Liver (tissue), 9 donors: ENCODE data around the gene DCX. TPM values are rescaled to one million over a fixed set of nuclear protein-coding genes. Genes with fewer than 3 reads are reported as not detected.

Experiments
- DNase-seq: peaks from one replicate; pipeline ENCODE4 v3.0.0-alpha.2; 2017; ENCODE audit warnings: low spot score
- H3K27ac ChIP-seq, 2 donors: one replicate each; pipeline ENCODE4 v1.7.0; 2013; ENCODE audit warnings: inconsistent platforms in 2 of 2, low read length in 2 of 2, control low read depth in 1 of 2, low read depth in 1 of 2, mild to moderate bottlenecking in 1 of 2
- H3K27me3 ChIP-seq, 4 donors: one replicate each; pipeline versions ENCODE4 v1.6.1 to v1.7.0; 2013; ENCODE audit warnings: low read length in 3 of 4, inconsistent platforms in 1 of 4, mild to moderate bottlenecking in 1 of 4, moderate library complexity in 1 of 4; ENCODE audit not compliant: control insufficient read depth in 4 of 4, insufficient read depth in 4 of 4
- H3K36me3 ChIP-seq, 4 donors: one replicate each; pipeline versions ENCODE4 v1.6.1 to v1.7.0; 2013; ENCODE audit warnings: low read length in 3 of 4, mild to moderate bottlenecking in 3 of 4, low read depth in 1 of 4, moderate library complexity in 1 of 4; ENCODE audit not compliant: control insufficient read depth in 4 of 4, insufficient read depth in 3 of 4
- H3K4me1 ChIP-seq, 4 donors: one replicate each; pipeline versions ENCODE4 v1.6.1 to v1.7.0; 2013; ENCODE audit warnings: low read length in 3 of 4, mild to moderate bottlenecking in 3 of 4, moderate library complexity in 1 of 4; ENCODE audit not compliant: control insufficient read depth in 4 of 4, insufficient read depth in 4 of 4
- H3K4me3 ChIP-seq, 3 donors: one replicate each; pipeline versions ENCODE4 v1.6.1 to v1.7.0; 2013; ENCODE audit warnings: low read length in 3 of 3, control low read depth in 1 of 3, low read depth in 1 of 3, mild to moderate bottlenecking in 1 of 3
- H3K9ac ChIP-seq, 2 donors: one replicate each; pipeline ENCODE4 v1.7.0; 2013; ENCODE audit warnings: low read length in 2 of 2, mild to moderate bottlenecking in 2 of 2, moderate library complexity in 2 of 2, control low read depth in 1 of 2, low read depth in 1 of 2
- H3K9me3 ChIP-seq, 4 donors: one replicate each; pipeline versions ENCODE4 v1.6.1 to v1.7.0; 2013; ENCODE audit warnings: low read length in 3 of 4; ENCODE audit not compliant: control insufficient read depth in 4 of 4
- FOXA1 ChIP-seq: IDR thresholded peaks from 2 replicates; pipeline ENCODE4 v1.6.1; 2016; ENCODE audit warnings: antibody characterized with exemption
- FOXA2 ChIP-seq: IDR thresholded peaks from 2 replicates; pipeline ENCODE4 v1.6.1; 2016; ENCODE audit warnings: antibody characterized with exemption
- GABPA ChIP-seq, 2 donors: IDR thresholded peaks in 1 of 2; conservative IDR thresholded peaks in 1 of 2; 2 replicates each; pipeline ENCODE4 v1.6.1; 2016; ENCODE audit warnings: antibody characterized with exemption in 2 of 2, mild to moderate bottlenecking in 1 of 2, moderate library complexity in 1 of 2
- HNF4A ChIP-seq, 2 donors: conservative IDR thresholded peaks; 2 replicates each; pipeline ENCODE4 v1.6.1; 2016; ENCODE audit warnings: antibody characterized with exemption in 2 of 2, mild to moderate bottlenecking in 2 of 2
- HNF4G ChIP-seq: IDR thresholded peaks from 2 replicates; pipeline ENCODE4 v1.6.1; 2016; ENCODE audit warnings: antibody characterized with exemption
- JUND ChIP-seq, 2 donors: IDR thresholded peaks; 2 replicates each; pipeline ENCODE4 v1.6.1; 2016; ENCODE audit warnings: antibody characterized with exemption in 2 of 2
- NR2F2 ChIP-seq: IDR thresholded peaks from 2 replicates; pipeline ENCODE4 v1.6.1; 2016; ENCODE audit warnings: antibody characterized with exemption
- RAD21 ChIP-seq, 2 donors: IDR thresholded peaks; 2 replicates each; pipeline ENCODE4 v1.6.1; 2016; ENCODE audit warnings: antibody characterized with exemption in 2 of 2, mild to moderate bottlenecking in 2 of 2
- RXRA ChIP-seq, 2 donors: IDR thresholded peaks; 2 replicates each; pipeline ENCODE4 v1.6.1; 2017 to 2018; ENCODE audit warnings: antibody characterized with exemption in 2 of 2, mild to moderate bottlenecking in 1 of 2
- SP1 ChIP-seq: IDR thresholded peaks from 2 replicates; pipeline ENCODE4 v1.6.1; 2018; ENCODE audit warnings: antibody characterized with exemption, mild to moderate bottlenecking
- TAF1 ChIP-seq: conservative IDR thresholded peaks from 2 replicates; pipeline ENCODE4 v1.6.1; 2016; ENCODE audit warnings: antibody characterized with exemption, mild to moderate bottlenecking
- YY1 ChIP-seq: IDR thresholded peaks from 2 replicates; pipeline ENCODE4 v1.6.1; 2016; ENCODE audit warnings: antibody characterized with exemption, mild to moderate bottlenecking
- WGBS: extraction: QIAGEN DNeasy Blood & Tissue Kit; methylation state at CpG from one replicate; pipeline ENCODE4 v1.1.7; 2013; 5-methylcytosine and 5-hydroxymethylcytosine counted together
- polyA plus RNA-seq, 2 donors: library from polyadenylated mRNA; stranded (reverse) in 1 of 2; unstranded in 1 of 2; fragments of 200-250 nt in 1 of 2; fragments of >200 nt in 1 of 2; fragmentation: Nextera tagmentation in 1 of 2; extraction: Ambion mirVana in 1 of 2; gene quantifications; one replicate each; pipeline versions ENCODE4 v1.2.1 to v1.2.3, GENCODE V29; 2013 to 2015
- total RNA-seq, 2 donors: library from RNA; depleted of rRNA; stranded (reverse); fragments of >200 nt; gene quantifications; one replicate each; pipeline ENCODE4 v1.2.3, GENCODE V29; 2014
- TF ChIP-seq, protein P1 (sequence below): IDR thresholded peaks from 2 replicates; pipeline ENCODE4 v1.6.1; 2016; ENCODE audit warnings: antibody characterized with exemption
- TF ChIP-seq, protein P2 (sequence below): IDR thresholded peaks from 2 replicates; pipeline ENCODE4 v1.6.1; 2016; ENCODE audit warnings: antibody characterized with exemption
- TF ChIP-seq, protein P3 (sequence below): fragments of 150-350 bp; IDR thresholded peaks from 2 replicates; pipeline ENCODE4 v1.5.1; 2017; ENCODE audit warnings: improper control_type of control experiment, low read depth, low read length; ENCODE audit not compliant: missing input control
- TF ChIP-seq, protein P4 (sequence below): IDR thresholded peaks from 2 replicates; pipeline ENCODE4 v1.6.1; 2016; ENCODE audit warnings: antibody characterized with exemption
- donor health status: healthy.
- donor health status: healthy.
- donor health status: healthy.
- donor health status: healthy.
- donor health status: healthy.

DCX gene
- total and polyA plus RNA-seq, 4 donors: 0.01 TPM; not detected in 3

DNA sequence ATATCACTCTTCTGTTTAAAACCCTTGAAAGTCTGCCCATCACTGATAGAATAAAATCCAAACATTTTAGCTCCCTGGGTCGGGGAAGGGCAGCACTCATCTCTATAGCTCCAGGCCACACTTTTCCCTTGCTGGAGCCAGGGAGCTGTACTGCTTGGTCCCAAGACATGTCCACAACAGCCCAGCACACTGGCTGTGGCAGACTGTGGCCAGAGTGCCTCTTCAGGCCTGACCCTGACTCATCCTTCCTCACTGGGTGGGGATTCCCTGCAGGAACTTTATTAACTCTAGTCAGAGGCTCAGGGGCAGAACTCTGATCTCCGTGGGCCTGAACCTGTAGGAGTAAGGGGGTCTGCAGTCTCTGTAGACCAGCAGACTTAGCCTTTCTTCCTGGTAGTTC lies 71.9 kb downstream of the DCX start:
- TF ChIP-seq TAF1 (no peak), GABPA (IDR thresholded peaks at IDR 0.05 in 1 of 2, conservative IDR thresholded peaks at IDR 0.05 in 1 of 2) (no peak), JUND (IDR thresholded peaks at IDR 0.05) (no peak), HNF4G (no peak), RAD21 (IDR thresholded peaks at IDR 0.05) (no peak), FOXA1 (no peak), HNF4A (conservative IDR thresholded peaks at IDR 0.05) (no peak)
- TF ChIP-seq, protein P1, sequence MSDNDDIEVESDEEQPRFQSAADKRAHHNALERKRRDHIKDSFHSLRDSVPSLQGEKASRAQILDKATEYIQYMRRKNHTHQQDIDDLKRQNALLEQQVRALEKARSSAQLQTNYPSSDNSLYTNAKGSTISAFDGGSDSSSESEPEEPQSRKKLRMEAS: no peak
- TF ChIP-seq, protein P2, sequence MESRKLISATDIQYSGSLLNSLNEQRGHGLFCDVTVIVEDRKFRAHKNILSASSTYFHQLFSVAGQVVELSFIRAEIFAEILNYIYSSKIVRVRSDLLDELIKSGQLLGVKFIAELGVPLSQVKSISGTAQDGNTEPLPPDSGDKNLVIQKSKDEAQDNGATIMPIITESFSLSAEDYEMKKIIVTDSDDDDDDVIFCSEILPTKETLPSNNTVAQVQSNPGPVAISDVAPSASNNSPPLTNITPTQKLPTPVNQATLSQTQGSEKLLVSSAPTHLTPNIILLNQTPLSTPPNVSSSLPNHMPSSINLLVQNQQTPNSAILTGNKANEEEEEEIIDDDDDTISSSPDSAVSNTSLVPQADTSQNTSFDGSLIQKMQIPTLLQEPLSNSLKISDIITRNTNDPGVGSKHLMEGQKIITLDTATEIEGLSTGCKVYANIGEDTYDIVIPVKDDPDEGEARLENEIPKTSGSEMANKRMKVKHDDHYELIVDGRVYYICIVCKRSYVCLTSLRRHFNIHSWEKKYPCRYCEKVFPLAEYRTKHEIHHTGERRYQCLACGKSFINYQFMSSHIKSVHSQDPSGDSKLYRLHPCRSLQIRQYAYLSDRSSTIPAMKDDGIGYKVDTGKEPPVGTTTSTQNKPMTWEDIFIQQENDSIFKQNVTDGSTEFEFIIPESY: no peak

DNA sequence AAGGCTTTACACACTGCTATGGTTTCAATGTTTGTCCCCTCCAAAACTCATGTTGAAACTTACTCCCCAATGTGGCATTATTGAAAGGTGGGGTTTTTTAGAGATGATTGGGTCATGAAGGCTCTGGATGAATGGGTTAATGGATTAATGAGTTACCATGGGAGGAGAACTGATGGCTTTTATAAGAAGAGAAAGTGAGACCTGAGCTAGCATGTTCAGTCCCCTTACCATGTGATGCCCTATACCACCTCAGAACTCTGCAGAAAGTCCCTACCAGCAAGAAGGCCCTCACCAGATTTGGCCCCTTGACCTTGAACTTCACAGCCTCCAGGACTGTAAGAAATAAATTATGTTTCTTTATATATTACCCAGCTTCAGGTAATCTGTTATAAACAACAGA lies 72.8 kb downstream of the DCX start:
- no peaks in the 10 kb centered on the region for H3K36me3 ChIP-seq
- H3K9ac ChIP-seq: no peak overlapping the region
- no peaks in the 10 kb centered on the region for H3K9me3 ChIP-seq
- no peak overlapping the region for H3K4me3 ChIP-seq
- TF ChIP-seq HNF4A (conservative IDR thresholded peaks at IDR 0.05): no peak
- TF ChIP-seq, protein P3, sequence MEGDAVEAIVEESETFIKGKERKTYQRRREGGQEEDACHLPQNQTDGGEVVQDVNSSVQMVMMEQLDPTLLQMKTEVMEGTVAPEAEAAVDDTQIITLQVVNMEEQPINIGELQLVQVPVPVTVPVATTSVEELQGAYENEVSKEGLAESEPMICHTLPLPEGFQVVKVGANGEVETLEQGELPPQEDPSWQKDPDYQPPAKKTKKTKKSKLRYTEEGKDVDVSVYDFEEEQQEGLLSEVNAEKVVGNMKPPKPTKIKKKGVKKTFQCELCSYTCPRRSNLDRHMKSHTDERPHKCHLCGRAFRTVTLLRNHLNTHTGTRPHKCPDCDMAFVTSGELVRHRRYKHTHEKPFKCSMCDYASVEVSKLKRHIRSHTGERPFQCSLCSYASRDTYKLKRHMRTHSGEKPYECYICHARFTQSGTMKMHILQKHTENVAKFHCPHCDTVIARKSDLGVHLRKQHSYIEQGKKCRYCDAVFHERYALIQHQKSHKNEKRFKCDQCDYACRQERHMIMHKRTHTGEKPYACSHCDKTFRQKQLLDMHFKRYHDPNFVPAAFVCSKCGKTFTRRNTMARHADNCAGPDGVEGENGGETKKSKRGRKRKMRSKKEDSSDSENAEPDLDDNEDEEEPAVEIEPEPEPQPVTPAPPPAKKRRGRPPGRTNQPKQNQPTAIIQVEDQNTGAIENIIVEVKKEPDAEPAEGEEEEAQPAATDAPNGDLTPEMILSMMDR: no peak
- TF ChIP-seq YY1: no peak
- TF ChIP-seq TAF1: no peak
- H3K27me3 ChIP-seq: no peaks in the 10 kb centered on the region
- no peaks in the 10 kb centered on the region for H3K4me1 ChIP-seq
- no peak for DNase-seq
- no peak overlapping the region for H3K27ac ChIP-seq

More for the DNA sequence above, 71.9 kb downstream of the DCX start:
- Histone ChIP-seq H3K9ac (no peak overlapping the region), H3K9me3 (no peaks in the 10 kb centered on the region), H3K36me3 (no peaks in the 10 kb centered on the region), H3K27me3 (no peaks in the 10 kb centered on the region), H3K4me3 (no peak overlapping the region), H3K4me1 (no peaks in the 10 kb centered on the region), H3K27ac (no peak overlapping the region)
- 73% methylated on average over 2 of the region's 2 CpGs for WGBS
- no peak for DNase-seq

DNA sequence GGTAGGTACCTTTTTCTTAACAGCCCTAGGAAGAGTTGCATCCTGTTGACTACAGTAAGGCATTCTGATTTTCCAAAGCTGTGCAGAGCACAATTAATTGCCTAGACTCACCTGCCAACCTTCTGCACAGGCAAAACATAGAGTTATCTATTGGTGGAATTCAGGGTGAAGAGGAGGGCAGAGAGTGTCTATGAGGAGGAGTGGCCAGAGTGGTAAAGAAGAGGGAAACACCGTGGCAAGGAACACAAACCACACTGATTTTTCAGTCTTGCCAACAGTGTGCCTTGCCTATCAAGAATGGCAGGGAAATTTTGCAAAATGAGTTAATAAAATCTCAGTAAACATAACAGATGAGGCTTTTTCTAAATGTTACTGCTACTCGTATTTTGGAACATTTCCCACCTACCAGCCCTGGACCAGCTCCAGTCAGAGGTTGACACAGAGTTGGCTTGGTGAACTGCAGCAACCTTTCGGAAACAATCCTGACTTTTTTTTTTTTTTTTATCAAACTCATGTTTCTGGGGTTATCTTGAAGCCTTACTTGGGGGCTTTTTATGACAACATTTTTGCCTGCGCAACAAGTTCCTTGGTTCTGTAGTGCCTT lies 73.8 kb downstream of the DCX start:
- no peak overlapping the region for H3K9ac ChIP-seq
- H3K4me3 ChIP-seq: no peak overlapping the region
- H3K36me3 ChIP-seq: no peaks in the 10 kb centered on the region
- no peaks in the 10 kb centered on the region for H3K4me1 ChIP-seq
- H3K9me3 ChIP-seq: no peaks in the 10 kb centered on the region
- 51% methylated on average over 4 of the region's 4 CpGs for WGBS
- DNase-seq: no peak
- H3K27me3 ChIP-seq: no peaks in the 10 kb centered on the region
- no peak overlapping the region for H3K27ac ChIP-seq
- TF ChIP-seq RXRA (IDR thresholded peaks at IDR 0.05): no peak
- no peak for TF ChIP-seq YY1
- no peak for TF ChIP-seq NR2F2
- no peak for TF ChIP-seq FOXA1
- no peak for TF ChIP-seq HNF4A (conservative IDR thresholded peaks at IDR 0.05)
- TF ChIP-seq, protein P1: no peak
- TF ChIP-seq SP1: no peak
- TF ChIP-seq, protein P4, sequence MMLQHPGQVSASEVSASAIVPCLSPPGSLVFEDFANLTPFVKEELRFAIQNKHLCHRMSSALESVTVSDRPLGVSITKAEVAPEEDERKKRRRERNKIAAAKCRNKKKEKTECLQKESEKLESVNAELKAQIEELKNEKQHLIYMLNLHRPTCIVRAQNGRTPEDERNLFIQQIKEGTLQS: no peak
- TF ChIP-seq, protein P3: no peak
- TF ChIP-seq FOXA2: no peak
- TF ChIP-seq GABPA (IDR thresholded peaks at IDR 0.05 in 1 of 2, conservative IDR thresholded peaks at IDR 0.05 in 1 of 2): no peak
- no peak for TF ChIP-seq RAD21 (IDR thresholded peaks at IDR 0.05)
- TF ChIP-seq JUND (IDR thresholded peaks at IDR 0.05): no peak
